ENCODE results near the gene RNF26.

RNF26 gene

GRCh38 chr11:119307219-119307618 is 27.1 kb upstream of the RNF26 start:
- CTCF ChIA-PET = interaction anchor here (0.7 to 9.4 kb wide), 6 partner anchors 16 to 111 kb away, joined by 3 to 83 read pairs (median 5); no protein-coding TSS in a partner anchor
- peaks cover 36% of the 10 kb centered on the region for H3K36me3 Mint-ChIP-seq
- no peaks in the 10 kb centered on the region for H3K9me3 Mint-ChIP-seq
- H3K27me3 Mint-ChIP-seq = peaks cover 6% of the 10 kb centered on the region
- H3K27ac Mint-ChIP-seq = peak overlapping the region; percentile 83
- DNase-seq = no peak
- H3K4me1 Mint-ChIP-seq = peaks cover 32% of the 10 kb centered on the region
- H3K4me3 Mint-ChIP-seq = no peak overlapping the region

GRCh38 chr11:119307974-119308373 is 26.4 kb upstream of the RNF26 start:
- no peak for DNase-seq
- peaks cover 13% of the 10 kb centered on the region for H3K27me3 Mint-ChIP-seq
- H3K4me3 Mint-ChIP-seq = no peak overlapping the region
- peaks cover 29% of the 10 kb centered on the region for H3K36me3 Mint-ChIP-seq
- CTCF ChIA-PET = interaction anchor here (0.7 to 9.4 kb wide), 4 partner anchors 15 to 112 kb away, joined by 3 to 83 read pairs (median 8); no protein-coding TSS in a partner anchor
- H3K4me1 Mint-ChIP-seq = peaks cover 32% of the 10 kb centered on the region
- H3K9me3 Mint-ChIP-seq = no peaks in the 10 kb centered on the region
- H3K27ac Mint-ChIP-seq = peak overlapping the region; percentile 19

- CTCF ChIA-PET = interaction anchor here (2.7 to 9.4 kb wide), 2 partner anchors 14 to 113 kb away, joined by 11 to 83 read pairs; no protein-coding TSS in a partner anchor
- DNase-seq = no peak
- H3K36me3 Mint-ChIP-seq = peaks cover 20% of the 10 kb centered on the region
- no peak overlapping the region for H3K4me3 Mint-ChIP-seq
- H3K9me3 Mint-ChIP-seq = no peaks in the 10 kb centered on the region
- peaks cover 30% of the 10 kb centered on the region for H3K4me1 Mint-ChIP-seq
- H3K27me3 Mint-ChIP-seq = peaks cover 18% of the 10 kb centered on the region
- peak overlapping the region; percentile 68 for H3K27ac Mint-ChIP-seq
These were observed 24.9 kb upstream of the RNF26 start for GRCh38 chr11:119309411-119309810.

GRCh38 chr11:119309953-119310681 is 24.2 kb upstream of the RNF26 start:
- DNase-seq = no peak
- no peak overlapping the region for H3K4me3 Mint-ChIP-seq
- CTCF ChIA-PET = interaction anchor here (9.4 kb wide), 1 partner anchor 13 kb away, joined by 83 read pairs; no protein-coding TSS in a partner anchor
- peaks cover 31% of the 10 kb centered on the region for H3K4me1 Mint-ChIP-seq
- H3K9me3 Mint-ChIP-seq = no peaks in the 10 kb centered on the region
- H3K27me3 Mint-ChIP-seq = peaks cover 25% of the 10 kb centered on the region
- no peak overlapping the region for H3K27ac Mint-ChIP-seq
- peaks cover 16% of the 10 kb centered on the region for H3K36me3 Mint-ChIP-seq

GRCh38 chr11:119310682-119311052 is 23.7 kb upstream of the RNF26 start:
- no peak for DNase-seq
- peaks cover 30% of the 10 kb centered on the region for H3K27me3 Mint-ChIP-seq
- H3K9me3 Mint-ChIP-seq = no peaks in the 10 kb centered on the region
- no peak overlapping the region for H3K4me3 Mint-ChIP-seq
- H3K27ac Mint-ChIP-seq = no peak overlapping the region
- H3K36me3 Mint-ChIP-seq = peaks cover 12% of the 10 kb centered on the region
- CTCF ChIA-PET = interaction anchor here (9.4 kb wide), 1 partner anchor 13 kb away, joined by 83 read pairs; no protein-coding TSS in a partner anchor
- H3K4me1 Mint-ChIP-seq = peaks cover 31% of the 10 kb centered on the region

GRCh38 chr11:119314726-119315125 is 19.6 kb upstream of the RNF26 start:
- peaks cover under 1% of the 10 kb centered on the region for H3K36me3 Mint-ChIP-seq
- peaks cover 32% of the 10 kb centered on the region for H3K4me1 Mint-ChIP-seq
- H3K4me3 Mint-ChIP-seq = peak overlapping the region; percentile 60
- H3K27me3 Mint-ChIP-seq = peaks cover 71% of the 10 kb centered on the region
- CTCF ChIA-PET = interaction anchor here (1.1 to 1.5 kb wide), 2 partner anchors 34 to 109 kb away, joined by 3 to 4 read pairs; partner anchors contain the start of gene CBL
- no peak overlapping the region for H3K27ac Mint-ChIP-seq
- DNase-seq = no peak
- H3K9me3 Mint-ChIP-seq = no peaks in the 10 kb centered on the region

- peak; percentile 77 for DNase-seq
- peaks cover 2% of the 10 kb centered on the region for H3K36me3 Mint-ChIP-seq
- H3K27me3 Mint-ChIP-seq = peaks cover 77% of the 10 kb centered on the region
- H3K27ac Mint-ChIP-seq = peak overlapping the region; percentile 3
- H3K4me1 Mint-ChIP-seq = peaks cover 36% of the 10 kb centered on the region
- H3K4me3 Mint-ChIP-seq = peak overlapping the region; percentile 60
- CTCF ChIA-PET = interaction anchor here (1.1 to 1.5 kb wide), 3 partner anchors 11 to 109 kb away, joined by 3 to 8 read pairs (median 4); partner anchors contain the start of gene CBL
- H3K9me3 Mint-ChIP-seq = no peaks in the 10 kb centered on the region
These were observed 19.0 kb upstream of the RNF26 start for GRCh38 chr11:119315131-119316015.

- Mint-ChIP-seq H3K4me3 (peak overlapping the region; percentile 60), H3K9me3 (no peaks in the 10 kb centered on the region), H3K4me1 (peaks cover 38% of the 10 kb centered on the region), H3K27ac (no peak overlapping the region), H3K36me3 (peaks cover 2% of the 10 kb centered on the region), H3K27me3 (peaks cover 77% of the 10 kb centered on the region)
- CTCF ChIA-PET = interaction anchor here (0.8 to 1.5 kb wide), 4 partner anchors 10 to 110 kb away, joined by 3 to 8 read pairs (median 4); partner anchors contain the start of gene CBL
- peak; percentile 36 for DNase-seq
These were observed 18.2 kb upstream of the RNF26 start for GRCh38 chr11:119316016-119316728.

- Mint-ChIP-seq H3K4me1 (peaks cover 46% of the 10 kb centered on the region), H3K27me3 (peaks cover 82% of the 10 kb centered on the region), H3K4me3 (peak within 1 kb of the TSS; percentile 60), H3K27ac (no peak within 1 kb of the TSS), H3K36me3 (peaks cover 2% of the 10 kb centered on the region), H3K9me3 (no peaks in the 10 kb centered on the region)
- DNase-seq = peak; percentile 45
- CTCF ChIA-PET = interaction anchor here (0.8 to 1.0 kb wide), 3 partner anchors 17 to 32 kb away, joined by 3 read pairs; partner anchors contain the start of gene RNF26
These were observed 17.4 kb upstream of the RNF26 start, which contains the start of gene MCAM for GRCh38 chr11:119316729-119317591. TSS of gene MCAM (minus strand) at chr11:119317130. CDS start at chr11:119317101, 29 bp downstream.

- H3K27ac Mint-ChIP-seq = no peak overlapping the region
- no peak for DNase-seq
- no peaks in the 10 kb centered on the region for H3K9me3 Mint-ChIP-seq
- H3K4me3 Mint-ChIP-seq = no peak overlapping the region
- H3K4me1 Mint-ChIP-seq = peaks cover 53% of the 10 kb centered on the region
- CTCF ChIA-PET = interaction anchor here (0.9 to 1.0 kb wide), 2 partner anchors 16 to 33 kb away, joined by 3 read pairs; partner anchors contain the start of gene RNF26
- peaks cover 77% of the 10 kb centered on the region for H3K27me3 Mint-ChIP-seq
- H3K36me3 Mint-ChIP-seq = peaks cover 2% of the 10 kb centered on the region
These were observed 16.6 kb upstream of the RNF26 start for GRCh38 chr11:119317592-119318239.

GRCh38 chr11:119318240-119319135 is 15.8 kb upstream of the RNF26 start:
- DNase-seq = peak; percentile 38
- peaks cover 75% of the 10 kb centered on the region for H3K27me3 Mint-ChIP-seq
- CTCF ChIA-PET = interaction anchor here (0.9 to 1.8 kb wide), 3 partner anchors 20 to 35 kb away, joined by 3 to 9 read pairs (median 3); no protein-coding TSS in a partner anchor
- peak overlapping the region; percentile 77 for H3K27ac Mint-ChIP-seq
- peak overlapping the region; percentile 6 for H3K4me3 Mint-ChIP-seq
- H3K4me1 Mint-ChIP-seq = peaks cover 57% of the 10 kb centered on the region
- peaks cover 2% of the 10 kb centered on the region for H3K36me3 Mint-ChIP-seq
- H3K9me3 Mint-ChIP-seq = no peaks in the 10 kb centered on the region

All from activated naive CD4-positive, alpha-beta T cell treated with anti-CD3 and anti-CD28 coated beads, Interleukin-2, amount 10 ng/mL, durations not matched to agents 7 days and 5 days (primary cell).